ENCODE results near the gene KLHDC4.

Gene KLHDC4

DNA sequence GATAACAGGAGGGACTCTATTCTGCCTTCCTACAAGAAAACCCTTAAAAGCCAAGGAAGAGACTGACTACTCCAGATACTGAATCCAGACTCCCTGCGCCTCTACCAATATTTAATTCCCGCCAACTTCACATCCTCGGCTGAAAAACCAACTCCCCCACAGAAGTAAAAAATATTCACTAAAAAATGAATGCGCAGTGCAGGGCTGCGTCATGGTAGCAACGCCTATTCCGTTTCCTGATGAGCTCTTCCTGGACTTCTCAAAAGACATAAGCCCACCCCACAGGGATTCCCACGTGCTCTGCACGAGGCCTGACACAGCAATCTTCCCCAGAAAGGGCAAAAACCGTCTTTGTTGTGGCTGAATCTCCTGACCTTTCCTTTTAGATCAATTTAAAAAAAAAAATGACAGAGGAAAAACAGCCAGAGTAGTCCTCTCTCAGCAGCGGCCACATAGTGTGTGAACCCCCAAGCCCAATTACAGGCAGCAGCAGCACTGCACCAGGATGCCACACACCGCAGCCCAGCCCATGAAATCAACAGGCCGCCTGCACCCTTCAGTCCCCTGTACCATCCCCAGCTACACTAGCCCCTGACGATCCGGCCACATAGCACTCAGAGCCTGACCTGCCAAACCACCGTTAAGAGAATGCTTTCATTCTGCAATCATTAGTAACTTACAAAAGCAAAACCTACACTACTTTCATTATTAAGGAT is 23.9 kb downstream of the KLHDC4 start:
- Histone ChIP-seq H4K8ac (ENCODE audit: low read length) (no peak overlapping the region), H2BK15ac (ENCODE audit: low read depth, poor library complexity, severe bottlenecking) (no peak overlapping the region), H3K18ac (ENCODE audit: low read depth in 1 of 2, low read length in 2 of 2) (no peak overlapping the region), H2AFZ (ENCODE audit: low read depth, low read length) (no peak overlapping the region), H3K4me2 (ENCODE audit: low read length, poor library complexity, severe bottlenecking) (no peak overlapping the region), H3K27me3 (ENCODE audit: control insufficient read depth in 1 of 2, insufficient read depth in 1 of 2, low read length in 2 of 2) (no peaks in the 10 kb centered on the region), H2AK5ac (ENCODE audit: low read length, severe bottlenecking) (no peak overlapping the region), H3K9ac (ENCODE audit: low read length) (no peak overlapping the region), H4K91ac (ENCODE audit: low read length) (no peak overlapping the region), H2BK12ac (ENCODE audit: low read length in 2 of 2) (no peak overlapping the region), H3K79me1 (replicated peaks; ENCODE audit: low read length, poor library complexity, severe bottlenecking) (peaks cover 45% of the 10 kb centered on the region), H3K4me1 (ENCODE audit: control insufficient read depth, insufficient read depth, low read depth, low read length) (peaks cover 4% of the 10 kb centered on the region), H2BK5ac (ENCODE audit: low read depth, low read length, poor library complexity, severe bottlenecking) (no peak overlapping the region), H3K23ac (ENCODE audit: low read length in 2 of 2) (no peak overlapping the region), H2BK120ac (ENCODE audit: low read depth, low read length) (no peak overlapping the region), H3K9me3 (ENCODE audit: control insufficient read depth, low read length) (no peaks in the 10 kb centered on the region), H3K4ac (ENCODE audit: low read depth in 1 of 2, low read length in 2 of 2) (no peak overlapping the region), H3K27ac (ENCODE audit: low read length, poor library complexity, severe bottlenecking) (no peak overlapping the region), H3K4me3 (ENCODE audit: insufficient read depth in 1 of 2, low read depth in 1 of 2, low read length in 2 of 2) (no peak overlapping the region), H3K36me3 (ENCODE audit: control insufficient read depth in 1 of 2, insufficient read depth in 2 of 2, low read depth in 1 of 2, low read length in 2 of 2) (peaks cover 33 to 53% of the 10 kb centered on the region in 2 experiments), H3K14ac (ENCODE audit: low read length in 2 of 2) (no peak overlapping the region)
- DNase-seq = no peak
- WGBS = 98% methylated on average over 15 of the region's 16 CpGs

DNA sequence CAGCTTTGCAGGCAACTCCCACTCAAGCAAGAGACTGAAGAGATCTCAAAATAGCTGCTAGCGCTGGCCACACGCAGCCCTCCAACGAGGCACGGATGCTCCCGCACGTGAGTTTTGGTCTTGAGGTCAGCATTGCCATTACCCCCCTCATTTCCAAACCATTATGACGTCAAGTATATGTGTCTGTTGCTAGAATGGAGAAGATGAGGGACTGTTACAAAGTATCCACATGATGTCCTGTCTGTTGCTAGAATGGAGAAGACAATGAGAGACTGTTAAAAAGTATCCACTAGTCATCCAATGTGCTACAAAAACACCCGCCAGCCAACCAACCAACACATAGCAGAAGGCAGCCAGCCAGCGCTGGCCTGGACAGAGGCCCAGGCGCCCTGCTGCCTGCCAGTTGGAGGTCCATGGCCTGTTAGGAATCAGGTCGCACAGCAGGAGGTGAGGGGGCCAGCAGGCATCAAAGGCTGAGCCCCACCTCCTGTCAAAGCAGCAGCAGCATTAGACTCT is 24.8 kb downstream of the KLHDC4 start:
- no peak overlapping the region for H2BK120ac ChIP-seq (ENCODE audit: low read depth, low read length)
- no peak overlapping the region for H2BK12ac ChIP-seq (ENCODE audit: low read length in 2 of 2)
- H3K36me3 ChIP-seq (ENCODE audit: control insufficient read depth in 1 of 2, insufficient read depth in 2 of 2, low read depth in 1 of 2, low read length in 2 of 2) = peaks cover 30 to 47% of the 10 kb centered on the region in 2 experiments
- no peaks in the 10 kb centered on the region for H3K9me3 ChIP-seq (ENCODE audit: control insufficient read depth, low read length)
- H3K27me3 ChIP-seq (ENCODE audit: control insufficient read depth in 1 of 2, insufficient read depth in 1 of 2, low read length in 2 of 2) = no peaks in the 10 kb centered on the region
- DNase-seq = no peak
- no peak overlapping the region for H2AFZ ChIP-seq (ENCODE audit: low read depth, low read length)
- no peak overlapping the region for H2AK5ac ChIP-seq (ENCODE audit: low read length, severe bottlenecking)
- no peak overlapping the region for H3K18ac ChIP-seq (ENCODE audit: low read depth in 1 of 2, low read length in 2 of 2)
- no peak overlapping the region for H4K8ac ChIP-seq (ENCODE audit: low read length)
- peaks cover 41% of the 10 kb centered on the region for H3K79me1 ChIP-seq (replicated peaks; ENCODE audit: low read length, poor library complexity, severe bottlenecking)
- no peak overlapping the region for H2BK15ac ChIP-seq (ENCODE audit: low read depth, poor library complexity, severe bottlenecking)
- no peak overlapping the region for H3K23ac ChIP-seq (ENCODE audit: low read length in 2 of 2)
- H3K4me3 ChIP-seq (ENCODE audit: insufficient read depth in 1 of 2, low read depth in 1 of 2, low read length in 2 of 2) = no peak overlapping the region
- peaks cover 4% of the 10 kb centered on the region for H3K4me1 ChIP-seq (ENCODE audit: control insufficient read depth, insufficient read depth, low read depth, low read length)
- H4K91ac ChIP-seq (ENCODE audit: low read length) = no peak overlapping the region
- H3K27ac ChIP-seq (ENCODE audit: low read length, poor library complexity, severe bottlenecking) = no peak overlapping the region
- no peak overlapping the region for H3K4ac ChIP-seq (ENCODE audit: low read depth in 1 of 2, low read length in 2 of 2)
- no peak overlapping the region for H3K4me2 ChIP-seq (ENCODE audit: low read length, poor library complexity, severe bottlenecking)
- H2BK5ac ChIP-seq (ENCODE audit: low read depth, low read length, poor library complexity, severe bottlenecking) = no peak overlapping the region
- WGBS = 92% methylated on average over 10 of the region's 11 CpGs
- H3K14ac ChIP-seq (ENCODE audit: low read length in 2 of 2) = no peak overlapping the region
- no peak overlapping the region for H3K9ac ChIP-seq (ENCODE audit: low read length)

DNA sequence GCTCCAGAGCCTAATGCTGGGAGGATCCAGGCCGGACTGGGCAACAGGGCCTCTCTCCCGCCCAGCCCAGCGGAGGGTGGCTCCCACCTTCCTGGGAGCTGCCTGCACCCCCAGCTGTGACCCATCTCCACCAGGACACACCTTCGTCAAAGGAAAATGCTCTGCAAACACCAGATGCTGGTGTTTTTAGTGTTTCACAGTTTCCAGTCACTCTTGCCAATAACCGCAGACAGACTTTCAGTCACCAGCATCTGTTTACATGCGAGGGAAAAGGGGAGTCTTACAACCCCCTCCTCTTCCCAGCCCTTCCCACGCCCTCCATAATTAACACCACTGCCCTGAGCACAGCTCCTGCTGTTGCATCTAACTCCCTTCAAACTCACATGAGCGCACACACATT is 25.3 kb downstream of the KLHDC4 start:
- H3K27me3 ChIP-seq (ENCODE audit: control insufficient read depth in 1 of 2, insufficient read depth in 1 of 2, low read length in 2 of 2) = no peaks in the 10 kb centered on the region
- peaks cover 39% of the 10 kb centered on the region for H3K79me1 ChIP-seq (replicated peaks; ENCODE audit: low read length, poor library complexity, severe bottlenecking)
- WGBS = 94% methylated on average over 8 of the region's 8 CpGs
- no peak overlapping the region for H3K18ac ChIP-seq (ENCODE audit: low read depth in 1 of 2, low read length in 2 of 2)
- no peak overlapping the region for H2BK5ac ChIP-seq (ENCODE audit: low read depth, low read length, poor library complexity, severe bottlenecking)
- no peak overlapping the region for H4K91ac ChIP-seq (ENCODE audit: low read length)
- H3K4me2 ChIP-seq (ENCODE audit: low read length, poor library complexity, severe bottlenecking) = no peak overlapping the region
- H3K36me3 ChIP-seq (ENCODE audit: control insufficient read depth in 1 of 2, insufficient read depth in 2 of 2, low read depth in 1 of 2, low read length in 2 of 2) = peaks cover 26 to 43% of the 10 kb centered on the region in 2 experiments
- H2BK15ac ChIP-seq (ENCODE audit: low read depth, poor library complexity, severe bottlenecking) = no peak overlapping the region
- no peak overlapping the region for H2BK12ac ChIP-seq (ENCODE audit: low read length in 2 of 2)
- no peak overlapping the region for H2AK5ac ChIP-seq (ENCODE audit: low read length, severe bottlenecking)
- H2BK120ac ChIP-seq (ENCODE audit: low read depth, low read length) = no peak overlapping the region
- no peak for DNase-seq
- H4K8ac ChIP-seq (ENCODE audit: low read length) = no peak overlapping the region
- no peaks in the 10 kb centered on the region for H3K9me3 ChIP-seq (ENCODE audit: control insufficient read depth, low read length)
- no peak overlapping the region for H3K27ac ChIP-seq (ENCODE audit: low read length, poor library complexity, severe bottlenecking)
- peaks cover 4% of the 10 kb centered on the region for H3K4me1 ChIP-seq (ENCODE audit: control insufficient read depth, insufficient read depth, low read depth, low read length)
- no peak overlapping the region for H3K9ac ChIP-seq (ENCODE audit: low read length)
- no peak overlapping the region for H3K23ac ChIP-seq (ENCODE audit: low read length in 2 of 2)
- no peak overlapping the region for H3K4ac ChIP-seq (ENCODE audit: low read depth in 1 of 2, low read length in 2 of 2)
- H2AFZ ChIP-seq (ENCODE audit: low read depth, low read length) = no peak overlapping the region
- no peak overlapping the region for H3K14ac ChIP-seq (ENCODE audit: low read length in 2 of 2)
- H3K4me3 ChIP-seq (ENCODE audit: insufficient read depth in 1 of 2, low read depth in 1 of 2, low read length in 2 of 2) = no peak overlapping the region

DNA sequence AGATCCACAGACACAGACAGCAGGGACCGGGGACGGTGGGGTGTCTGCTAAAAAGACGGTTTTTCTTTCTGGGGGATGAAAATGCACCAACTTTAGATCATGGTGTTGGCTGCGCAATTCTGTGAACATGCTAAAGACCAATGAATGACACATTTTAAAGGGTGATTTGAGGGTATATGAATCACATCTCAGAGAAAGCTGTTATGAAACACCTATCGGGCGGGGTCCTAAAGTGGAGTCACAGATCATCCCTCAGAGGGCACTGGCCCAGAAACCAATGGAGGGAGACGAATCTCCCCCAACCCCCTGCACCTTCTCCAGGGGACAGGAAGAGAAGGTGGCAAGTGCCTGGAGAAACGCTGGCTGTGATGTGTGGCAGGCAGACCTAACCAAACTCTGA is 26.0 kb downstream of the KLHDC4 start:
- Histone ChIP-seq H3K14ac (ENCODE audit: low read length in 2 of 2) (no peak overlapping the region), H2AFZ (ENCODE audit: low read depth, low read length) (no peak overlapping the region), H4K91ac (ENCODE audit: low read length) (no peak overlapping the region), H3K79me1 (replicated peaks; ENCODE audit: low read length, poor library complexity, severe bottlenecking) (peaks cover 35% of the 10 kb centered on the region), H3K4ac (ENCODE audit: low read depth in 1 of 2, low read length in 2 of 2) (no peak overlapping the region), H3K9ac (ENCODE audit: low read length) (no peak overlapping the region), H3K18ac (ENCODE audit: low read depth in 1 of 2, low read length in 2 of 2) (no peak overlapping the region), H2BK5ac (ENCODE audit: low read depth, low read length, poor library complexity, severe bottlenecking) (no peak overlapping the region), H3K4me1 (ENCODE audit: control insufficient read depth, insufficient read depth, low read depth, low read length) (peaks cover 4% of the 10 kb centered on the region), H2BK15ac (ENCODE audit: low read depth, poor library complexity, severe bottlenecking) (no peak overlapping the region), H3K36me3 (ENCODE audit: control insufficient read depth in 1 of 2, insufficient read depth in 2 of 2, low read depth in 1 of 2, low read length in 2 of 2) (peaks cover 24 to 37% of the 10 kb centered on the region in 2 experiments), H2BK12ac (ENCODE audit: low read length in 2 of 2) (no peak overlapping the region), H3K9me3 (ENCODE audit: control insufficient read depth, low read length) (no peaks in the 10 kb centered on the region), H3K4me3 (ENCODE audit: insufficient read depth in 1 of 2, low read depth in 1 of 2, low read length in 2 of 2) (no peak overlapping the region), H2AK5ac (ENCODE audit: low read length, severe bottlenecking) (no peak overlapping the region), H4K8ac (ENCODE audit: low read length) (peak overlapping the region; percentile 55), H3K27me3 (ENCODE audit: control insufficient read depth in 1 of 2, insufficient read depth in 1 of 2, low read length in 2 of 2) (no peaks in the 10 kb centered on the region), H3K4me2 (ENCODE audit: low read length, poor library complexity, severe bottlenecking) (no peak overlapping the region), H3K23ac (ENCODE audit: low read length in 2 of 2) (no peak overlapping the region), H2BK120ac (ENCODE audit: low read depth, low read length) (no peak overlapping the region), H3K27ac (ENCODE audit: low read length, poor library complexity, severe bottlenecking) (no peak overlapping the region)
- 93% methylated on average over 6 of the region's 8 CpGs for WGBS
- DNase-seq = no peak
